Mucosa of descending colon (tissue), 3 donors: ENCODE measurements around the gene PARP11. TPM values are rescaled to one million over a fixed set of nuclear protein-coding genes. Genes with fewer than 3 reads are reported as not detected.

ENCODE experiments used
- ATAC-seq: fragments of 200-7000 bp; cut with Tn5 transposase; one replicate; pipeline ENCODE4 v1.9.1; 2020; ENCODE audit warnings: mild to moderate bottlenecking, moderate library complexity
- DNase-seq, 3 donors: peaks; one replicate each; pipeline ENCODE4 v3.0.0-alpha.2; 2020
- H3K36me3 ChIP-seq: fragments of 200-600 bp; one replicate; pipeline ENCODE4 v1.8.0; 2021; ENCODE audit warnings: low read depth, mild to moderate bottlenecking
- H3K4me1 ChIP-seq: fragments of 200-600 bp; one replicate; pipeline ENCODE4 v1.8.0; 2021; ENCODE audit warnings: low read depth, mild to moderate bottlenecking
- H3K4me3 ChIP-seq: fragments of 200-600 bp; one replicate; pipeline ENCODE4 v1.8.0; 2021; ENCODE audit warnings: mild to moderate bottlenecking
- H3K9me3 ChIP-seq: fragments of 200-600 bp; one replicate; pipeline ENCODE4 v1.8.0; 2021; ENCODE audit warnings: mild to moderate bottlenecking
- intact Hi-C, 2 donors: fragments of 100-400 bp; cut with DNase I in 1 of 2; cut with micrococcal nuclease in 1 of 2; formaldehyde crosslinking; loops; one replicate each; pipeline versions ENCODE4 v1.11.0 to v1.11.1; 2022; cut with DNase I, micrococcal nuclease
- total RNA-seq, 3 donors: library from RNA; stranded (reverse); fragmentation: NEBNext Ultra II Directional in 2 of 3; extraction: Animal tissue kit (Norgen Biotek cat#: 25700) in 2 of 3; gene quantifications; one replicate each; pipeline versions ENCODE4 v1.2.1 to v1.2.4, GENCODE V29; 2021 to 2023
- TF ChIP-seq, protein P1 (sequence below): fragments of 200-600 bp; IDR thresholded peaks from one replicate; pipeline ENCODE4 v1.8.0; 2022; ENCODE audit warnings: antibody characterized with exemption, mild to moderate bottlenecking
- donor health status: DM: no; HTN: no; CAD: no; lungs with moderate emphysema.
- donor health status: DM: no; HTN: no; CAD: no.
- donor health status: DM: no; HTN: yes; CAD: no.

PARP11 gene
- total RNA-seq, 3 donors from 2014 or later = 8.5 to 12.4 (median 9.5) TPM

DNA sequence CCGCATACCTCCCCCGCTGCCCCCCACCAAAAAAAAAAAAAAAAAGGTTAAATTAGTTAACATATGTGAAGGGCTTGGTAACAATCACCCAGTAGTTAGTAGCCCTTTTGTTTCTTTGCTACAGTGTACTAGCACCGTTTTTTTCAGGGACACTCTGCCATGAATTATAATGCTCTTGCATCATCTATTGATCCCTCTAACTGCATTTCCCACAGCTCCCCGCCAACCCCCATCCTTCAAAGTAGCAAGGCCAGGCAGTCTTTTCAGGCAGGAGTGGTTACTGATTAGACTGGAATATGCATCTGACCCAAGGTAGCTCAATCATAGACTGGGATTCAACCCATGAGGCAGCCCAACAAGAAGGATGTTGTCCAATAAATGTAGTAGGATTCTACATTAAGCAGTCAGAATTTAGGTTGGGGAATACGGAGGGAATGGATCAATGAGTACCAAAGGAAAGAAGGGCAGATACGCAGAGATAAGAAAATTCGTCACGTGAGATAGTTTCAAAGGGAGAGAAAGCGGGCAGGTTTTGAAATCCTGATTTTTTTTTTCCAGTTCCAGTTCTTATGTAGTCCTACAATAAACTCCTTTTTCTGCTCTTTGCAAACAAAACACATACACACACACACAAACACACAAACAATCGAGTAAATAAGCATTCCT, 80.4 kb downstream of the PARP11 start:
- H3K36me3 ChIP-seq = no peaks in the 10 kb centered on the region

DNA sequence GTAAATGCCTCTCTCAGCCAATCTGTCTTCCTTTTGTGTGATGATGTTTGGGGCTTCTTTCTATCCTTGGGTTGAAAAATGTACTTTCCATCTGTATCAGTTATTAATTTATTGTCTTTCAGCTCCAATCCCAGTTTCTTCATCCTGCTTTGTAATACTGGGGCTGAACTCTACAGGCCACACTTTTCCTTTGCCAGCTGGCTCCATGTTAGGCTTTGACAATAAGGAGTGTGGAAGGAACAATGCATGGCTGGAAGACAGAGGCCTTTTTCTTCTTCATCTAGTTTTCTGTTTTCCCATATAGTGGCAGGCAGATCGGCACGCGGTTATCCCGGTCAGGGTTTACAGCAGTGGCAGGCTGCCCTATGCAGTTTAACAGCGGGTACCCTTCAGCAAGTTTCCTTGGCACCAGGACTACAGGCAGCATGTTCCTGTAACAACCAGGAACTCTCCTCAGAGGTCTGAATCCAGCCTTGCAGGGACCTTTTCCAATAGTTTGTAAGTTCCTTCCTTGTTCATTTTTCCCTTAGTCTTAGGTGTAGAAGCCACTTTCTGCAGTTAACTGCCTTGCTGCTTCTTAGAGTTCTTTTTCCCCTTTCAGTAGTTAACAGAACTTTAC, 81.8 kb downstream of the PARP11 start:
- no peak overlapping the region for H3K4me3 ChIP-seq
- H3K36me3 ChIP-seq = no peaks in the 10 kb centered on the region
- no peak for ATAC-seq
- no peaks in the 10 kb centered on the region for H3K9me3 ChIP-seq
- TF ChIP-seq, protein P1, sequence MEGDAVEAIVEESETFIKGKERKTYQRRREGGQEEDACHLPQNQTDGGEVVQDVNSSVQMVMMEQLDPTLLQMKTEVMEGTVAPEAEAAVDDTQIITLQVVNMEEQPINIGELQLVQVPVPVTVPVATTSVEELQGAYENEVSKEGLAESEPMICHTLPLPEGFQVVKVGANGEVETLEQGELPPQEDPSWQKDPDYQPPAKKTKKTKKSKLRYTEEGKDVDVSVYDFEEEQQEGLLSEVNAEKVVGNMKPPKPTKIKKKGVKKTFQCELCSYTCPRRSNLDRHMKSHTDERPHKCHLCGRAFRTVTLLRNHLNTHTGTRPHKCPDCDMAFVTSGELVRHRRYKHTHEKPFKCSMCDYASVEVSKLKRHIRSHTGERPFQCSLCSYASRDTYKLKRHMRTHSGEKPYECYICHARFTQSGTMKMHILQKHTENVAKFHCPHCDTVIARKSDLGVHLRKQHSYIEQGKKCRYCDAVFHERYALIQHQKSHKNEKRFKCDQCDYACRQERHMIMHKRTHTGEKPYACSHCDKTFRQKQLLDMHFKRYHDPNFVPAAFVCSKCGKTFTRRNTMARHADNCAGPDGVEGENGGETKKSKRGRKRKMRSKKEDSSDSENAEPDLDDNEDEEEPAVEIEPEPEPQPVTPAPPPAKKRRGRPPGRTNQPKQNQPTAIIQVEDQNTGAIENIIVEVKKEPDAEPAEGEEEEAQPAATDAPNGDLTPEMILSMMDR = no peak
- intact Hi-C loops = no loop called here
- no peak for DNase-seq
- H3K4me1 ChIP-seq = no peaks in the 10 kb centered on the region

More for the DNA sequence above, 80.4 kb downstream of the PARP11 start:
- DNase-seq = no peak
- no peaks in the 10 kb centered on the region for H3K9me3 ChIP-seq
- ATAC-seq = no peak
- intact Hi-C loops = no loop called here
- TF ChIP-seq, protein P1 = no peak
- H3K4me1 ChIP-seq = no peaks in the 10 kb centered on the region
- no peak overlapping the region for H3K4me3 ChIP-seq

DNA sequence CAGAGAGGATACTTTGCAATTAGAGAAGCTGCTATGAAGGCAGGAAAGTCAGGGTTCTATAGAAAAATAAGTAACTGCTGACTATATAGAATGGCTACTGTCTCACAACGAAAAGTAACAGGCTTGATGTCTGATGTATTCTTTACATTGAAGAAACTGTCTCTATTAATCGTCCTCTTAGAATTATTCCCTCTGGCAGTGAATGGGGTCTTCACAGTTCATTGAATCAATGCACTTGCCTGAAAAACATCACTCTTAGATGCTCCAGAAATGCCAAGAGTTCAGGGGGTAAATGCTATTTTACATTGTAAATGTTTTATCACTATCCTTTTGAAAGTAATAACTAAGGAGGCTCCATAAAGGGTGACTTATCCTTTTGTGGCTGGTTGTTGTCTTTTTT, 82.6 kb downstream of the PARP11 start:
- Histone ChIP-seq H3K4me3 (no peak overlapping the region), H3K36me3 (no peaks in the 10 kb centered on the region), H3K4me1 (no peaks in the 10 kb centered on the region), H3K9me3 (no peaks in the 10 kb centered on the region)
- TF ChIP-seq, protein P1 = no peak
- DNase-seq (no peak), ATAC-seq (no peak)
- intact Hi-C loops = no loop called here

DNA sequence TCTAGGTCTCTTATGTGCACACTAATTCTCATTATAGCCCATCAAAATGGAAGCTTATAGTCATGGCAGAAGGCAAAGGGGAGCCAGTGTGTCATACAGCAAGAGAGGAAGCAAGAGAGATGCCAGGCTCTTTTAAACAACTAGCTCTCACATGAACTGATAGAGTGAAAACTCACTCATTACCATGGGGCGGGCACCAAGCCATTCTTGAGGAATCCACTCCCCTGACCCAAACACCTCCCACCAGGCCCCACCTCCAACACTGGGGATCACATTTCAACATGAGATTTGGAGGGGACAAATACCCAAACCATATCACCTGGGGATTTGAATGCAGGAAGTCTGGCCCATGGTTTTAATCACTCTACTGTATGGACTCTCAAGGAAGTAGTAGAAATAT, 83.4 kb downstream of the PARP11 start:
- H3K4me1 ChIP-seq = no peaks in the 10 kb centered on the region
- no peak for ATAC-seq
- TF ChIP-seq, protein P1 = no peak
- no peak overlapping the region for H3K4me3 ChIP-seq
- H3K36me3 ChIP-seq = no peaks in the 10 kb centered on the region
- DNase-seq = no peak
- intact Hi-C loops = no loop called here
- no peaks in the 10 kb centered on the region for H3K9me3 ChIP-seq

DNA sequence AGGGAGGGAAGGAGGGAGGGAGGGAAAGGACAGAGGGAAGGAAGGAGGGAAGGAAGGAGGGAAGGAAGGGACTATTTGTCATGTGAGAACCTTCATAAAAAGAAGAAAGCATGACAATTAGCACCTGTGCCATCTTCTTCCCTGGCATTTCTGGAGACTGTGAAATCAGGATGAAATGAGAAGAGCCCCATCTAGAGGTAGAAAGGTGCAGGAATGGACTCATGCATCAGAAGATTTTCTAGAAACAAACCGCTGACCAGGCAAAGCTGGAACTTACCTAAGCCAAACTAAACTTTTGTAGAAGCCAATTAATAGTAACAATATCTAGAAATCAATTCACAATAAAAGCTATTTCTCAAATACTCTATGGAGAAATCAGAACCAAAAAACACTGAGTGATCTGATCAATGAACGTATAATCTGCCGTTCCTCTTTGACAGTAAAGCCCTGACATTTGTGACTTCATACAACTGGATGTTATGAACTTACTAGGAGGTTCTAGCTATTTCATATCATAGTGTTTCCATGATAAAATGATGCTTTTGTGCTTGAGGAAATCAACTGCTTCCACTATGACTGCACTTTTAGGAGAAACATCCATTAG, 95.9 kb downstream of the PARP11 start:
- Histone ChIP-seq H3K9me3 (no peaks in the 10 kb centered on the region), H3K4me3 (no peak overlapping the region), H3K4me1 (no peaks in the 10 kb centered on the region), H3K36me3 (no peaks in the 10 kb centered on the region)
- intact Hi-C loops = loop anchor here (5.0 to 10.0 kb wide), 3 partner anchors 120 to 473 kb away; no protein-coding TSS in a partner anchor
- TF ChIP-seq, protein P1 = peak; percentile 43
- ATAC-seq (peak; percentile 82), DNase-seq (peak in 1 of 3 donors; percentile 70)
